ENCODE measurements around the gene MIOX. TPM values are rescaled to one million over a fixed set of nuclear protein-coding genes. Genes with fewer than 3 reads are reported as not detected.

The MIOX gene
- total RNA-seq, 4 donors from 2014 or later = not detected

- Histone ChIP-seq H3K36me3 (peaks cover 17% of the 10 kb centered on the region), H3K4me1 (peaks cover 62% of the 10 kb centered on the region), H3K9me3 (no peaks in the 10 kb centered on the region), H3K27me3 (no peaks in the 10 kb centered on the region), H3K27ac (peak overlapping the region; percentile 63), H3K4me3 (no peak overlapping the region)
- DNase-seq (ENCODE audit: low spot score in 2 of 2) = no peak
- TF ChIP-seq POLR2AphosphoS5 (IDR thresholded peaks at IDR 0.05) = no peak
- TF ChIP-seq, protein P1, sequence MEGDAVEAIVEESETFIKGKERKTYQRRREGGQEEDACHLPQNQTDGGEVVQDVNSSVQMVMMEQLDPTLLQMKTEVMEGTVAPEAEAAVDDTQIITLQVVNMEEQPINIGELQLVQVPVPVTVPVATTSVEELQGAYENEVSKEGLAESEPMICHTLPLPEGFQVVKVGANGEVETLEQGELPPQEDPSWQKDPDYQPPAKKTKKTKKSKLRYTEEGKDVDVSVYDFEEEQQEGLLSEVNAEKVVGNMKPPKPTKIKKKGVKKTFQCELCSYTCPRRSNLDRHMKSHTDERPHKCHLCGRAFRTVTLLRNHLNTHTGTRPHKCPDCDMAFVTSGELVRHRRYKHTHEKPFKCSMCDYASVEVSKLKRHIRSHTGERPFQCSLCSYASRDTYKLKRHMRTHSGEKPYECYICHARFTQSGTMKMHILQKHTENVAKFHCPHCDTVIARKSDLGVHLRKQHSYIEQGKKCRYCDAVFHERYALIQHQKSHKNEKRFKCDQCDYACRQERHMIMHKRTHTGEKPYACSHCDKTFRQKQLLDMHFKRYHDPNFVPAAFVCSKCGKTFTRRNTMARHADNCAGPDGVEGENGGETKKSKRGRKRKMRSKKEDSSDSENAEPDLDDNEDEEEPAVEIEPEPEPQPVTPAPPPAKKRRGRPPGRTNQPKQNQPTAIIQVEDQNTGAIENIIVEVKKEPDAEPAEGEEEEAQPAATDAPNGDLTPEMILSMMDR (IDR thresholded peaks at IDR 0.05) = no peak
- TF ChIP-seq POLR2A (IDR thresholded peaks at IDR 0.05) = no peak
- no peak for TF ChIP-seq EP300 (IDR thresholded peaks at IDR 0.05)
- 52% methylated on average over 9 of the region's 21 CpGs for WGBS
These were observed 15.3 kb upstream of the MIOX start for GRCh38 chr22:50471197-50471847.

DNA sequence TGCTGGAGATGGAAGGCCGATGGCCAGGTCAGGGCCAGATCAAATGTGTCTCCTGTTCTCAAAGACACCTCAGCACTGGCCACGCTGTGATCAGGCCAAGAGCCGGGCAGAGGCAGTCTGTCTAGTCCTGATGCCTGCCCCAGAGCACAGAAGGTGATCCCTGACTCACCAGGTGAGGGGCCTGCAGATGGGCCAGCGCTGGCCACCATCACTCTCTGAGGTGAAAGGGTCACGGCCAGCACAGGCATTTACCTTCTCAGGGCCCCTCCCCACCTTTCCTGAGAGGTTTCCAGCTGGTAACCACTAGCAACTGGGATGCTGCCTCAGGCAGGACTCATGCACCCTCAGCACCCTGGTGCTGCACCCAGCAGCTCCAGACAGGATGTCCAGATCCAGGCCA lies 14.7 kb upstream of the MIOX start:
- H3K4me1 ChIP-seq = peaks cover 62% of the 10 kb centered on the region
- H3K9me3 ChIP-seq = no peaks in the 10 kb centered on the region
- H3K27me3 ChIP-seq = no peaks in the 10 kb centered on the region
- TF ChIP-seq EP300 (IDR thresholded peaks at IDR 0.05) (no peak), POLR2A (IDR thresholded peaks at IDR 0.05) (no peak), POLR2AphosphoS5 (IDR thresholded peaks at IDR 0.05) (no peak)
- TF ChIP-seq, protein P1 (IDR thresholded peaks at IDR 0.05) = no peak
- no peak for DNase-seq (ENCODE audit: low spot score in 2 of 2)
- 40% methylated on average over 1 of the region's 5 CpGs for WGBS
- peaks cover 11% of the 10 kb centered on the region for H3K36me3 ChIP-seq
- H3K27ac ChIP-seq = no peak overlapping the region
- no peak overlapping the region for H3K4me3 ChIP-seq

DNA sequence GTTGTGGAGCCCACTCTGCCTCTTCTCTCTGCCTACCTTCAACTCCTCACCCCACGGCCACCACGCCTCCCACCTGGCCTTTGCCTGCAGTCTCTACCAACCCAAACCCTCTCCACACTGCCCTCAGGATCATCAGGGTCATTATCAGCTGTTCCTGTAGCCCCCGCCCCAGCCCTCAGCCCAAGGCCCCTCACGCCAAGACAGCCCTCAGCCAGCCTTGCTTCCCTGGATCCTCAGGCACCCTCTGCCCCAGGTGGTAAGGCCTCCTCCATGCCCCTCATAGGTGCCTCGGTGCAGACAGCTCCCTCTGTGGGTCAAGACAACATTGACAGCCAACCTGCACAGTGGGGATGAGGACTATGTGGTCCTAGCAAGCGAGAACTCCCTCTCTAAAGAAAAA lies 13.6 kb upstream of the MIOX start:
- H3K4me3 ChIP-seq = peak overlapping the region; percentile 71
- no peak overlapping the region for H3K27ac ChIP-seq
- no peaks in the 10 kb centered on the region for H3K36me3 ChIP-seq
- DNase-seq (ENCODE audit: low spot score in 2 of 2) = no peak
- H3K9me3 ChIP-seq = no peaks in the 10 kb centered on the region
- TF ChIP-seq, protein P1 (IDR thresholded peaks at IDR 0.05) = no peak
- TF ChIP-seq EP300 (IDR thresholded peaks at IDR 0.05) (no peak), POLR2A (IDR thresholded peaks at IDR 0.05) (no peak), POLR2AphosphoS5 (IDR thresholded peaks at IDR 0.05) (no peak)
- WGBS = 86% methylated on average over 5 of the region's 6 CpGs
- no peaks in the 10 kb centered on the region for H3K27me3 ChIP-seq
- peaks cover 62% of the 10 kb centered on the region for H3K4me1 ChIP-seq

DNA sequence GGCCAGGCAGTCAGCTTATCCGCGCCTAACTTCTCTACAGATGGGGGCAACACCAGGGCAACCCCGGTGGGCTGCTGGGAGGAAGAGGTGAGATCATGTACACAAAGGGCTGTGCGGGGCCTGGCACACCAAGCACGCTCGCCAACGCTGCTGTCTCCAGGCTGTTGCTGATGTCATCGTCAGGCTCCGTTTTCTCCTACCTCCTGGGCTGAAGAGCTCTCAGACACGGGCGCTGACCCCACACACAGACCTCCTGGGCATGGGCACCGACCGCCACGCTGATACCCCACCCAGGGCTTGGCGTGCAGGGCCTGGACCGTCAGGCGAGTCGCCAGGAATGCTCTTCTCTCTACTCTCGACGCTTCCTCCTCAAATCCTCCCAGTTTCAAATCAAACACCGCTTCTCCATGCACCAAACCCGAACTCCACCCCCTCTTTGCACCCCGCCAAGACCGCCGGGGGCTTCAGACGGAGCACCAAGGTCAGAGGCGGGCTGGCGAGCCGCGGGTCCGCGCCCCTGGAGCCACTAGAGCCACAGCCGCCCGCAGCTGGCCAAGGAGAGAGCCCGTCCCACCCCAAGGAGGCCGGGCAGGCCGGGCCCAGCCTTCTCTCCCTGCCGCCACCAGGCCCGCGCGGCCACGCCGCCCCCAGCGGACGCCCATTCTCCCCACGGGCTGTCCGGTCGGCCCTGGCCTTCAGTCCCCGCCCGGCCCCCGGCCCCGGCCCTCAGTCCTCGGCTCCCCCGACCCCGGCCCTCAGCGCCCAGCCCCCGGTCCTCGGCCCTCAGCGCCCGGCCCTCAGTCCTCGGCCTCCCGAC lies 12.6 kb upstream of the MIOX start:
- peaks cover 58% of the 10 kb centered on the region for H3K4me1 ChIP-seq

More for the DNA sequence above, 12.6 kb upstream of the MIOX start:
- peak in 1 of 2 donors; percentile 67 for DNase-seq (ENCODE audit: low spot score in 2 of 2)
- H3K27ac ChIP-seq = peak overlapping the region; percentile 83
- no peaks in the 10 kb centered on the region for H3K9me3 ChIP-seq
- H3K4me3 ChIP-seq = peak overlapping the region; percentile 71
- no peak for TF ChIP-seq POLR2A (IDR thresholded peaks at IDR 0.05)
- TF ChIP-seq, protein P1 (IDR thresholded peaks at IDR 0.05) = no peak
- TF ChIP-seq EP300 (IDR thresholded peaks at IDR 0.05) = no peak
- TF ChIP-seq POLR2AphosphoS5 (IDR thresholded peaks at IDR 0.05) = no peak
- no peaks in the 10 kb centered on the region for H3K27me3 ChIP-seq
- WGBS = 0% methylated on average over 13 of the region's 62 CpGs
- no peaks in the 10 kb centered on the region for H3K36me3 ChIP-seq

Data from suprapubic skin (tissue), 4 donors.